CD14-positive monocyte (primary cell): ENCODE data around the gene POMGNT2. TPM values are rescaled to one million over a fixed set of nuclear protein-coding genes. Genes with fewer than 3 reads are reported as not detected.

ENCODE experiments used
- DNase-seq, 3 donors: peaks; one replicate each; pipeline ENCODE4 v3.0.0-alpha.2; 2011 to 2022
- H2AFZ ChIP-seq: 2 replicates; pipeline ENCODE4 v1.6.0; 2012; ENCODE audit warnings: mild to moderate bottlenecking, low read depth, low read length, inconsistent platforms; ENCODE audit not compliant: insufficient read depth, poor library complexity, severe bottlenecking
- H3K27ac ChIP-seq, 2 donors: 1 replicate in 1 of 2; 2 replicates in 1 of 2; pipeline ENCODE4 v1.5.1; 2012 to 2013; ENCODE audit warnings: low read length in 2 of 2, control low read depth in 1 of 2, inconsistent platforms in 1 of 2, low read depth in 1 of 2, mild to moderate bottlenecking in 1 of 2
- H3K27me3 ChIP-seq, 2 donors: one replicate each; pipeline versions ENCODE4 v1.6.0 to v1.6.1; 2011 to 2013; ENCODE audit warnings: low read length in 2 of 2; ENCODE audit not compliant: control insufficient read depth in 2 of 2, insufficient read depth in 2 of 2
- H3K36me3 ChIP-seq, 2 donors: replicated peaks in 1 of 2; 1 replicate in 1 of 2; 2 replicates in 1 of 2; pipeline versions ENCODE4 v1.5.1 to v1.6.1; 2012 to 2013; ENCODE audit warnings: low read length in 2 of 2, control low read depth in 1 of 2, inconsistent platforms in 1 of 2, mild to moderate bottlenecking in 1 of 2; ENCODE audit not compliant: insufficient read depth in 2 of 2, control insufficient read depth in 1 of 2
- H3K4me1 ChIP-seq, 2 donors: 1 replicate in 1 of 2; 2 replicates in 1 of 2; pipeline versions ENCODE4 v1.5.1 to v1.6.1; 2012 to 2013; ENCODE audit warnings: low read length in 2 of 2, control low read depth in 1 of 2, inconsistent platforms in 1 of 2, mild to moderate bottlenecking in 1 of 2, moderate library complexity in 1 of 2; ENCODE audit not compliant: insufficient read depth in 2 of 2, control insufficient read depth in 1 of 2
- H3K4me2 ChIP-seq: replicated peaks from 2 replicates; pipeline ENCODE3; 2012; ENCODE audit warnings: low read length, moderate library complexity, mild to moderate bottlenecking; ENCODE audit not compliant: poor library complexity, severe bottlenecking; ENCODE audit errors: extremely low read depth
- H3K4me3 ChIP-seq, 3 experiments: fragments of 200-600 bp in 1 of 3; sonication (generic) in 1 of 3; replicated peaks in 1 of 3; 1 replicate in 2 of 3; 2 replicates in 1 of 3; pipeline ENCODE4 v1.5.1; 2011 to 2013; ENCODE audit warnings: low read length in 3 of 3, mild to moderate bottlenecking in 3 of 3, control low read depth in 2 of 3, low read depth in 2 of 3, inconsistent platforms in 1 of 3, moderate library complexity in 1 of 3
- H3K79me2 ChIP-seq: 2 replicates; pipeline ENCODE4 v1.6.0; 2012; ENCODE audit warnings: mild to moderate bottlenecking, control low read depth, inconsistent platforms, low read length, moderate library complexity; ENCODE audit not compliant: insufficient read depth
- H3K9ac ChIP-seq: 2 replicates; pipeline ENCODE4 v1.6.0; 2017; ENCODE audit warnings: low read length, mild to moderate bottlenecking; ENCODE audit not compliant: insufficient read depth, poor library complexity, severe bottlenecking
- H3K9me3 ChIP-seq, 2 donors: replicated peaks in 1 of 2; 1 replicate in 1 of 2; 2 replicates in 1 of 2; pipeline versions ENCODE4 v1.5.1 to v1.6.1; 2012 to 2013; ENCODE audit warnings: low read length in 2 of 2, control low read depth in 1 of 2; ENCODE audit not compliant: control insufficient read depth in 1 of 2, insufficient read depth in 1 of 2
- H4K20me1 ChIP-seq: 2 replicates; pipeline ENCODE4 v1.6.0; 2012; ENCODE audit warnings: mild to moderate bottlenecking, low read length, control low read depth, moderate library complexity; ENCODE audit not compliant: insufficient read depth
- H3K27ac Mint-ChIP-seq, 7 donors: one replicate each; pipeline ENCODE4 v1.8.0; 2020; ENCODE audit warnings: mild to moderate bottlenecking in 7 of 7, mixed read lengths in 7 of 7, moderate library complexity in 6 of 7, inconsistent platforms in 2 of 7
- H3K27me3 Mint-ChIP-seq, 3 donors: one replicate each; pipeline ENCODE4 v1.8.0; 2021 to 2022; ENCODE audit warnings: low read depth in 3 of 3, mild to moderate bottlenecking in 3 of 3, mixed read lengths in 3 of 3, moderate library complexity in 3 of 3, inconsistent platforms in 1 of 3
- H3K36me3 Mint-ChIP-seq, 2 donors: one replicate each; pipeline ENCODE4 v1.8.0; 2020; ENCODE audit warnings: mixed read lengths in 2 of 2, inconsistent platforms in 1 of 2, mild to moderate bottlenecking in 1 of 2
- H3K4me1 Mint-ChIP-seq: one replicate; pipeline ENCODE4 v1.8.0; 2020; ENCODE audit warnings: mild to moderate bottlenecking, mixed read lengths
- H3K4me3 Mint-ChIP-seq, 2 donors: one replicate each; pipeline ENCODE4 v1.8.0; 2020; ENCODE audit warnings: mild to moderate bottlenecking in 2 of 2, mixed read lengths in 2 of 2, moderate library complexity in 1 of 2
- H3K9me3 Mint-ChIP-seq, 7 donors: one replicate each; pipeline ENCODE4 v1.8.0; 2020 to 2022; ENCODE audit warnings: mixed read lengths in 7 of 7, mild to moderate bottlenecking in 6 of 7, moderate library complexity in 6 of 7, inconsistent platforms in 2 of 7
- WGBS: methylation state at CpG from one replicate; pipeline ENCODE4 v1.1.5; 2013; ENCODE audit warnings: missing lambda C conversion rate; ENCODE audit not compliant: insufficient coverage; 5-methylcytosine and 5-hydroxymethylcytosine counted together
- intact Hi-C, 2 donors: fragments of 100-400 bp; cut with micrococcal nuclease; formaldehyde crosslinking; loops; one replicate each; pipeline versions ENCODE4 v1.15.0 to v1.15.1; 2023
- polyA plus RNA-seq, 3 donors: library from polyadenylated mRNA; depleted of rRNA in 1 of 3; unstranded in 2 of 3; stranded (reverse) in 1 of 3; fragments of 300-500 nt in 2 of 3; fragments of >200 nt in 1 of 3; fragmentation: Illumina TruSeq in 2 of 3; gene quantifications; 1 replicate in 2 of 3; 2 replicates in 1 of 3; pipeline ENCODE4 v1.2.3, GENCODE V29; 2012 to 2021
- TF ChIP-seq, protein P1 (sequence below): fragments of 200-600 bp; IDR thresholded peaks from one replicate; pipeline ENCODE4 v1.8.0; 2022; ENCODE audit warnings: antibody characterized with exemption, mild to moderate bottlenecking

The POMGNT2 gene
- polyA plus RNA-seq, 3 donors: 4.3 to 5.1 (median 4.4) TPM

DNA sequence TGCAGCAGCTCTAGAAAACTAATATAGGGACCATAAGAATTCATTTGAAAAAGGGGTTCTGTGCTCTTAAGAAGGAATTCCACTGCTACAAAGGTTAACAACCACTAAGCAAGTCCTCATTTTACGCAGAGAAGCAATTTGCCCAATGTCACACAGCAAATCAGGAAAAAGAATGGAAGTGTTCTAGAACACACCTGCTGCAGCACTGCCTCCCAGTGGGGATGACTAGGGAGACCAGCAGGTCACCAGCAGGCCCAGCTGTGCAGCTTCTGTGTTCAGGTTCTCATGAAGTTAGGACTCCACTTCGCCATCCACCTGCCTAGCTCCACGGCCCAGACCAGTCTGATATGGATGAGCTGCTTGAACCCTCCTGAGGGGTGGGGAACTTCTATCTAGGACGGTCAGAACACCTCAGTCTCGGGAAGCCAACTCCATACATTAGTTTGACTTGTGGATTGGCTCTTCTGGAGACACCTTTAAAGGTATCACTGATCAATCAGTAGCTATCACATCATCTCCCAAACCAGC lies 18.6 kb downstream of the POMGNT2 start:
- Mint-ChIP-seq H3K27ac (no peak overlapping the region), H3K4me3 (no peak overlapping the region), H3K9me3 (peaks cover 0 to 6% (median 3%) of the 10 kb centered on the region in 7 donors), H3K4me1 (no peaks in the 10 kb centered on the region), H3K36me3 (no peaks in the 10 kb centered on the region), H3K27me3 (peaks cover 0 to 2% (median 0%) of the 10 kb centered on the region in 3 donors)
- Histone ChIP-seq H3K27me3 (no peaks in the 10 kb centered on the region), H3K4me2 (no peak overlapping the region), H3K9ac (no peak overlapping the region), H3K27ac (no peak overlapping the region), H3K79me2 (no peaks in the 10 kb centered on the region), H3K4me1 (no peaks in the 10 kb centered on the region), H4K20me1 (no peaks in the 10 kb centered on the region), H3K36me3 (no peaks in the 10 kb centered on the region), H3K9me3 (no peaks in the 10 kb centered on the region), H3K4me3 (no peak overlapping the region), H2AFZ (no peak overlapping the region)
- intact Hi-C loops: no loop called here
- TF ChIP-seq, protein P1, sequence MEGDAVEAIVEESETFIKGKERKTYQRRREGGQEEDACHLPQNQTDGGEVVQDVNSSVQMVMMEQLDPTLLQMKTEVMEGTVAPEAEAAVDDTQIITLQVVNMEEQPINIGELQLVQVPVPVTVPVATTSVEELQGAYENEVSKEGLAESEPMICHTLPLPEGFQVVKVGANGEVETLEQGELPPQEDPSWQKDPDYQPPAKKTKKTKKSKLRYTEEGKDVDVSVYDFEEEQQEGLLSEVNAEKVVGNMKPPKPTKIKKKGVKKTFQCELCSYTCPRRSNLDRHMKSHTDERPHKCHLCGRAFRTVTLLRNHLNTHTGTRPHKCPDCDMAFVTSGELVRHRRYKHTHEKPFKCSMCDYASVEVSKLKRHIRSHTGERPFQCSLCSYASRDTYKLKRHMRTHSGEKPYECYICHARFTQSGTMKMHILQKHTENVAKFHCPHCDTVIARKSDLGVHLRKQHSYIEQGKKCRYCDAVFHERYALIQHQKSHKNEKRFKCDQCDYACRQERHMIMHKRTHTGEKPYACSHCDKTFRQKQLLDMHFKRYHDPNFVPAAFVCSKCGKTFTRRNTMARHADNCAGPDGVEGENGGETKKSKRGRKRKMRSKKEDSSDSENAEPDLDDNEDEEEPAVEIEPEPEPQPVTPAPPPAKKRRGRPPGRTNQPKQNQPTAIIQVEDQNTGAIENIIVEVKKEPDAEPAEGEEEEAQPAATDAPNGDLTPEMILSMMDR: no peak
- no peak for DNase-seq
- WGBS: no CpG with 5 or more reads among the region's 5 CpGs

- DNase-seq: no peak
- intact Hi-C loops: no loop called here
- no peak overlapping the region for H3K9ac ChIP-seq
- no peak overlapping the region for H3K27ac ChIP-seq
- WGBS: 100% methylated on average over 4 of the region's 6 CpGs
- no peaks in the 10 kb centered on the region for H3K4me1 Mint-ChIP-seq
- no peak overlapping the region for H3K27ac Mint-ChIP-seq
- H3K9me3 Mint-ChIP-seq: peaks cover 0 to 6% (median 3%) of the 10 kb centered on the region in 7 donors
- no peaks in the 10 kb centered on the region for H4K20me1 ChIP-seq
- no peak overlapping the region for H3K4me3 Mint-ChIP-seq
- no peaks in the 10 kb centered on the region for H3K79me2 ChIP-seq
- no peaks in the 10 kb centered on the region for H3K4me1 ChIP-seq
- H3K9me3 ChIP-seq: no peaks in the 10 kb centered on the region
- no peak overlapping the region for H3K4me3 ChIP-seq
- H3K4me2 ChIP-seq: no peak overlapping the region
- no peak overlapping the region for H2AFZ ChIP-seq
- H3K36me3 ChIP-seq: no peaks in the 10 kb centered on the region
- H3K27me3 ChIP-seq: no peaks in the 10 kb centered on the region
- no peaks in the 10 kb centered on the region for H3K36me3 Mint-ChIP-seq
- peaks cover 0 to 3% (median 0%) of the 10 kb centered on the region in 3 donors for H3K27me3 Mint-ChIP-seq
- TF ChIP-seq, protein P1: no peak
These were observed 19.3 kb downstream of the POMGNT2 start for GRCh38 chr3:43086460-43087165.
